Testis (tissue), 2 donors: ENCODE data around the gene DLL4.

Experiments
- CTCF ChIP-seq, 3 experiments: fragments of 450-650 bp in 2 of 3; fragments of 200-600 bp in 1 of 3; sonication (generic) in 1 of 3; IDR thresholded peaks; one replicate each; pipeline ENCODE4 v1.5.1; 2016 to 2019; ENCODE audit warnings: antibody characterized with exemption in 3 of 3, mild to moderate bottlenecking in 2 of 3, moderate library complexity in 1 of 3
- POLR2A ChIP-seq: fragments of 450-650 bp; IDR thresholded peaks from one replicate; pipeline ENCODE4 v1.6.1; 2017; ENCODE audit warnings: antibody characterized with exemption, mild to moderate bottlenecking, moderate library complexity

GRCh38 chr15:40938536-40938870, 9.4 kb downstream of the DLL4 start:
- no peak for TF ChIP-seq CTCF (IDR thresholded peaks at IDR 0.05)
- no peak for TF ChIP-seq POLR2A
